GM23338 (cell line): Measurements from ENCODE around the gene MRTO4. TPM values are rescaled to one million over a fixed set of nuclear protein-coding genes. Genes with fewer than 3 reads are reported as not detected.

ENCODE experiments used
- ATAC-seq: fragments of 200-7000 bp; cut with Tn5 transposase; 3 replicates; pipeline ENCODE4 v1.9.1; 2020
- DNase-seq: peaks from one replicate; pipeline ENCODE4 v3.0.0-alpha.2; 2015; ENCODE audit warnings: low spot score
- H2AFZ ChIP-seq: fragments of 200-600 bp; sonication (generic); 2 replicates; pipeline ENCODE4 v1.8.0; 2016; ENCODE audit warnings: antibody characterized with exemption, mild to moderate bottlenecking, moderate library complexity
- H3F3A ChIP-seq: fragments of 200-600 bp; sonication (generic); replicated peaks from 2 replicates; pipeline ENCODE4 v1.8.0; 2017; ENCODE audit warnings: antibody characterized with exemption, mixed run types, low read depth
- H3K27ac ChIP-seq: fragments of 200-600 bp; sonication (generic); 2 replicates; pipeline ENCODE4 v1.6.1; 2016; ENCODE audit warnings: low read depth
- H3K27me3 ChIP-seq: fragments of 200-600 bp; sonication (generic); 2 replicates; pipeline ENCODE4 v1.8.0; 2016; ENCODE audit warnings: mild to moderate bottlenecking, mixed run types, moderate library complexity; ENCODE audit not compliant: insufficient read depth
- H3K36me3 ChIP-seq: fragments of 200-600 bp; sonication (generic); 2 replicates; pipeline ENCODE4 v1.8.0; 2016; ENCODE audit warnings: mild to moderate bottlenecking; ENCODE audit not compliant: insufficient read depth
- H3K4me1 ChIP-seq: fragments of 200-600 bp; sonication (generic); 2 replicates; pipeline ENCODE4 v1.8.0; 2016; ENCODE audit warnings: mild to moderate bottlenecking, moderate library complexity; ENCODE audit not compliant: insufficient read depth
- H3K4me2 ChIP-seq: fragments of 200-600 bp; sonication (generic); 2 replicates; pipeline ENCODE4 v1.7.1; 2017; ENCODE audit warnings: mixed run types
- H3K4me3 ChIP-seq: fragments of 200-600 bp; sonication (generic); 2 replicates; pipeline ENCODE4 v1.6.1; 2016; ENCODE audit warnings: mixed run types
- H3K79me2 ChIP-seq: fragments of 200-600 bp; sonication (generic); replicated peaks from 2 replicates; pipeline ENCODE4 v1.8.0; 2017; ENCODE audit warnings: mild to moderate bottlenecking; ENCODE audit not compliant: insufficient read depth
- H3K9me2 ChIP-seq: fragments of 200-600 bp; sonication (generic); 2 replicates; pipeline ENCODE4 v1.8.0; 2017; ENCODE audit not compliant: insufficient read depth
- H4K20me1 ChIP-seq: fragments of 200-600 bp; sonication (generic); replicated peaks from 2 replicates; pipeline ENCODE4 v1.8.0; 2017; ENCODE audit warnings: mild to moderate bottlenecking; ENCODE audit not compliant: insufficient read depth
- H3K27ac Mint-ChIP-seq: 2 replicates; pipeline ENCODE4 v1.8.0; 2020; ENCODE audit warnings: inconsistent platforms, mild to moderate bottlenecking, moderate library complexity, mixed read lengths
- H3K27me3 Mint-ChIP-seq: 3 replicates; pipeline ENCODE4 v1.8.0; 2022; ENCODE audit warnings: low read depth, mild to moderate bottlenecking, moderate library complexity, mixed read lengths, inconsistent platforms; ENCODE audit not compliant: insufficient read depth, poor library complexity
- H3K36me3 Mint-ChIP-seq: 3 replicates; pipeline ENCODE4 v1.8.0; 2021; ENCODE audit warnings: low read depth, mild to moderate bottlenecking, inconsistent platforms, moderate library complexity, mixed read lengths
- H3K4me1 Mint-ChIP-seq: 3 replicates; pipeline ENCODE4 v1.8.0; 2020; ENCODE audit warnings: mild to moderate bottlenecking, inconsistent platforms, mixed read lengths
- H3K4me3 Mint-ChIP-seq: 3 replicates; pipeline ENCODE4 v1.8.0; 2021; ENCODE audit warnings: moderate library complexity, mild to moderate bottlenecking, inconsistent platforms, mixed read lengths
- H3K9me3 Mint-ChIP-seq: 3 replicates; pipeline ENCODE4 v1.8.0; 2020; ENCODE audit warnings: moderate library complexity, mild to moderate bottlenecking, inconsistent platforms, mixed read lengths
- CREB1 ChIP-seq: fragments of 250-450 bp; sonication (Bioruptor Pico); IDR thresholded peaks from 2 replicates; pipeline ENCODE4 v1.5.0; 2020; ENCODE audit warnings: low read depth, mild to moderate bottlenecking, moderate library complexity
- EZH2phosphoT487 ChIP-seq: fragments of 200-600 bp; sonication (generic); IDR thresholded peaks from one replicate; pipeline ENCODE4 v1.8.1; 2018; ENCODE audit warnings: antibody characterized with exemption; ENCODE audit not compliant: unreplicated experiment
- JUNB ChIP-seq: IDR thresholded peaks from one replicate; pipeline ENCODE4 v1.6.1; 2016; ENCODE audit warnings: antibody characterized with exemption; ENCODE audit not compliant: unreplicated experiment
- NANOG ChIP-seq: IDR thresholded peaks from 2 replicates; pipeline ENCODE4 v1.6.1; 2016; ENCODE audit warnings: antibody characterized with exemption, borderline replicate concordance
- POLR2AphosphoS5 ChIP-seq: IDR thresholded peaks from 2 replicates; pipeline ENCODE4 v1.6.1; 2016; ENCODE audit warnings: antibody characterized with exemption, low read depth
- STAT1 ChIP-seq: IDR thresholded peaks from one replicate; pipeline ENCODE4 v1.6.1; 2016; ENCODE audit warnings: antibody characterized with exemption; ENCODE audit not compliant: unreplicated experiment
- ZNF114 ChIP-seq: fragments of 250-450 bp; sonication (Bioruptor Pico); IDR thresholded peaks from 2 replicates; pipeline ENCODE4 v1.5.0; 2020; ENCODE audit warnings: mild to moderate bottlenecking, moderate library complexity
- ZNF331 ChIP-seq: fragments of 250-450 bp; sonication (Bioruptor Pico); IDR thresholded peaks from 2 replicates; pipeline ENCODE4 v1.5.0; 2020; ENCODE audit warnings: low read depth, mild to moderate bottlenecking, moderate library complexity
- polyA plus RNA-seq: library from polyadenylated mRNA; unstranded; fragments of >200 nt; fragmentation: Nextera tagmentation; extraction: Ambion mirVana; gene quantifications from 2 replicates; pipeline ENCODE4 v1.2.1, GENCODE V29; 2016
- total RNA-seq: library from RNA; depleted of rRNA; stranded (reverse); fragments of >200 nt; shearing (Covaris generic); gene quantifications from 2 replicates; pipeline ENCODE4 v1.2.3, GENCODE V29; 2014
- TF ChIP-seq, protein P1 (sequence below): fragments of 250-450 bp; sonication (Bioruptor Pico); IDR thresholded peaks from 2 replicates; pipeline ENCODE4 v1.5.0; 2020; ENCODE audit warnings: mild to moderate bottlenecking, moderate library complexity

The MRTO4 gene
- total and polyA plus RNA-seq, 2 experiments from 2014 or later: 54.2 to 88.5 TPM

DNA sequence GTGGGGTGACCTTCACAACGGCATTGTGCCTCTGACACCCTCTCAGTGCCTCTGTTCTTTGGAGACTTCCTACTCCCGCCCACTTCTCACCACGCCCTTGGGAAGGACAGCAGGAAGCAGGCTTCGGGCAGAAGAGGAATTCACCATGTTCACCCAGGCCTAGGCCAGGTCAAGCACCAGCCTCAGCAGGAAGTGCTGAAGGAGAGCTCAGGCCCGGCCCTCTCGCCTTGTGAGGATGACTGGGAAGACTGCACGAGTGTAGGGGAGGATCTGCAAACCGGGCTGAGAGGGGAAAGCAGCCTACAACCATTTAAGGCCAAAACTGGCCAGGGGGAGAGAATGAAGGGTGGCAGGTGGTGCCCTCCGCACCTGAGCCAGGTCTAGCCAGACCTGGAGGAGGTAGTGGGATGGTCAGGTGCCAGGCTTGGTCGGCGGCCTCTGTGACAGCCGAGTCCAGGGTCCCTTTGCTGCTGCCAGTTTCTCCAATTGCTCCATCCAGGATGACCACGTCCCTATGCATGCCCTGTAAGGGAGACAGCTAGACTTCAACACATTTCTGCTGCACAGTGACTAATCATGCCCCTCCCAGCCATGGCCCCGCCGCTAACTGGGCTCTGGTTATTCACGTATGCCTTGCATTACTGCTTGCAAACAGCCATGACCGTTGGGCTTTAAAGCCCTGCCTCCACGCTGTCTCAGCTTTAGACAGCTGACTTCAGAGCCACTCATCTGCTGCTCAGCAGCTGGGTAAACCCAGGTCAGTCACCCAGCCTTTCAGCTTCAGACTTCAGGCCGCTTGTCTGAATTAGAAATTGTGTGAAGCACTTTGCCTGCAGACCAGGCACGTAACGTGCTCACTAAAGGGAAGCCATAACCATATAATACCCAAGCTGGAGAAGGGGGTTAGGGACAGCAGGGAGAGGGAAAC is 8.9 kb downstream of the MRTO4 start (continued):
- TF ChIP-seq, protein P1, sequence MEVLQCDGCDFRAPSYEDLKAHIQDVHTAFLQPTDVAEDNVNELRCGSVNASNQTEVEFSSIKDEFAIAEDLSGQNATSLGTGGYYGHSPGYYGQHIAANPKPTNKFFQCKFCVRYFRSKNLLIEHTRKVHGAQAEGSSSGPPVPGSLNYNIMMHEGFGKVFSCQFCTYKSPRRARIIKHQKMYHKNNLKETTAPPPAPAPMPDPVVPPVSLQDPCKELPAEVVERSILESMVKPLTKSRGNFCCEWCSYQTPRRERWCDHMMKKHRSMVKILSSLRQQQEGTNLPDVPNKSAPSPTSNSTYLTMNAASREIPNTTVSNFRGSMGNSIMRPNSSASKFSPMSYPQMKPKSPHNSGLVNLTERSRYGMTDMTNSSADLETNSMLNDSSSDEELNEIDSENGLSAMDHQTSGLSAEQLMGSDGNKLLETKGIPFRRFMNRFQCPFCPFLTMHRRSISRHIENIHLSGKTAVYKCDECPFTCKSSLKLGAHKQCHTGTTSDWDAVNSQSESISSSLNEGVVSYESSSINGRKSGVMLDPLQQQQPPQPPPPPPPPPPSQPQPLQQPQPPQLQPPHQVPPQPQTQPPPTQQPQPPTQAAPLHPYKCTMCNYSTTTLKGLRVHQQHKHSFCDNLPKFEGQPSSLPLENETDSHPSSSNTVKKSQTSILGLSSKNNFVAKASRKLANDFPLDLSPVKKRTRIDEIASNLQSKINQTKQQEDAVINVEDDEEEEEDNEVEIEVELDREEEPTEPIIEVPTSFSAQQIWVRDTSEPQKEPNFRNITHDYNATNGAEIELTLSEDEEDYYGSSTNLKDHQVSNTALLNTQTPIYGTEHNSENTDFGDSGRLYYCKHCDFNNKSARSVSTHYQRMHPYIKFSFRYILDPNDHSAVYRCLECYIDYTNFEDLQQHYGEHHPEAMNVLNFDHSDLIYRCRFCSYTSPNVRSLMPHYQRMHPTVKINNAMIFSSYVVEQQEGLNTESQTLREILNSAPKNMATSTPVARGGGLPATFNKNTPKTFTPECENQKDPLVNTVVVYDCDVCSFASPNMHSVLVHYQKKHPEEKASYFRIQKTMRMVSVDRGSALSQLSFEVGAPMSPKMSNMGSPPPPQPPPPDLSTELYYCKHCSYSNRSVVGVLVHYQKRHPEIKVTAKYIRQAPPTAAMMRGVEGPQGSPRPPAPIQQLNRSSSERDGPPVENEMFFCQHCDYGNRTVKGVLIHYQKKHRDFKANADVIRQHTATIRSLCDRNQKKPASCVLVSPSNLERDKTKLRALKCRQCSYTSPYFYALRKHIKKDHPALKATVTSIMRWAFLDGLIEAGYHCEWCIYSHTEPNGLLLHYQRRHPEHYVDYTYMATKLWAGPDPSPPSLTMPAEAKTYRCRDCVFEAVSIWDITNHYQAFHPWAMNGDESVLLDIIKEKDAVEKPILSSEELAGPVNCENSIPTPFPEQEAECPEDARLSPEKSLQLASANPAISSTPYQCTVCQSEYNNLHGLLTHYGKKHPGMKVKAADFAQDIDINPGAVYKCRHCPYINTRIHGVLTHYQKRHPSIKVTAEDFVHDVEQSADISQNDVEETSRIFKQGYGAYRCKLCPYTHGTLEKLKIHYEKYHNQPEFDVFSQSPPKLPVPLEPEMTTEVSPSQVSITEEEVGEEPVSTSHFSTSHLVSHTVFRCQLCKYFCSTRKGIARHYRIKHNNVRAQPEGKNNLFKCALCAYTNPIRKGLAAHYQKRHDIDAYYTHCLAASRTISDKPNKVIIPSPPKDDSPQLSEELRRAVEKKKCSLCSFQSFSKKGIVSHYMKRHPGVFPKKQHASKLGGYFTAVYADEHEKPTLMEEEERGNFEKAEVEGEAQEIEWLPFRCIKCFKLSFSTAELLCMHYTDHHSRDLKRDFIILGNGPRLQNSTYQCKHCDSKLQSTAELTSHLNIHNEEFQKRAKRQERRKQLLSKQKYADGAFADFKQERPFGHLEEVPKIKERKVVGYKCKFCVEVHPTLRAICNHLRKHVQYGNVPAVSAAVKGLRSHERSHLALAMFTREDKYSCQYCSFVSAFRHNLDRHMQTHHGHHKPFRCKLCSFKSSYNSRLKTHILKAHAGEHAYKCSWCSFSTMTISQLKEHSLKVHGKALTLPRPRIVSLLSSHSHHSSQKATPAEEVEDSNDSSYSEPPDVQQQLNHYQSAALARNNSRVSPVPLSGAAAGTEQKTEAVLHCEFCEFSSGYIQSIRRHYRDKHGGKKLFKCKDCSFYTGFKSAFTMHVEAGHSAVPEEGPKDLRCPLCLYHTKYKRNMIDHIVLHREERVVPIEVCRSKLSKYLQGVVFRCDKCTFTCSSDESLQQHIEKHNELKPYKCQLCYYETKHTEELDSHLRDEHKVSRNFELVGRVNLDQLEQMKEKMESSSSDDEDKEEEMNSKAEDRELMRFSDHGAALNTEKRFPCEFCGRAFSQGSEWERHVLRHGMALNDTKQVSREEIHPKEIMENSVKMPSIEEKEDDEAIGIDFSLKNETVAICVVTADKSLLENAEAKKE (CRISPR knock-in tag): no peak
- TF ChIP-seq EZH2phosphoT487: no peak
- TF ChIP-seq ZNF331 (CRISPR knock-in tag): no peak
- no peak for TF ChIP-seq NANOG

DNA sequence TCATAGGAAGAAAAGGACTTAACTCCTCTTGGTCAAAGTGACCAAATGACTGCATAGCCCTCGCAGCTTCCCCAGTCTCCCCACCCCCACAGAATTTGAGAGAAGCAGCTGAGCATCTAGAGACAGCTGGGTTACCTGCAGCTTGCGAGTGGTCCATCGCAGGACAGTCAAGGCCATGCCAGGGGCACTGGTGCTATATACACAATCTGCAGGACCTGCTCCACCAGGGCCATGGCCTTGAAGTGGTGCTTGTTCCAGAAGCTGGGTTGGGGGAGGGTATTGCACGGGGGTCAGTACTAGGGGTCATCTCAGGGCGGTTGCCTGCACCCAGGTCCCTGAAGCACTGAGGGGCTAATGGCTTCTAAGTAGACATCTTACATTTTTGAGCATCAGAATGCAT is 10.4 kb downstream of the MRTO4 start:
- H3K9me3 Mint-ChIP-seq: no peaks in the 10 kb centered on the region
- Histone ChIP-seq H2AFZ (no peak overlapping the region), H3K9me2 (no peaks in the 10 kb centered on the region), H4K20me1 (peaks cover 6% of the 10 kb centered on the region), H3K27ac (no peak overlapping the region), H3F3A (0 out of 2 replicates have a peak, but pooled peaks cover 10% of the 10 kb centered on the region), H3K36me3 (peaks cover 19% of the 10 kb centered on the region), H3K4me2 (no peak overlapping the region), H3K27me3 (no peaks in the 10 kb centered on the region), H3K79me2 (no peaks in the 10 kb centered on the region), H3K4me1 (no peaks in the 10 kb centered on the region), H3K4me3 (no peak overlapping the region)
- H3K4me3 Mint-ChIP-seq: no peak overlapping the region
- peaks cover 39% of the 10 kb centered on the region for H3K36me3 Mint-ChIP-seq
- H3K27me3 Mint-ChIP-seq: peaks cover 19% of the 10 kb centered on the region
- peak; percentile 21 for ATAC-seq
- H3K27ac Mint-ChIP-seq: no peak overlapping the region
- no peak for DNase-seq
- H3K4me1 Mint-ChIP-seq: no peaks in the 10 kb centered on the region
- TF ChIP-seq JUNB (no peak), POLR2AphosphoS5 (no peak), STAT1 (no peak), NANOG (no peak), CREB1 (no peak), ZNF114 (CRISPR knock-in tag) (no peak)
- TF ChIP-seq, protein P1 (CRISPR knock-in tag): no peak
